Activated T-helper 1 cell treated with Interleukin-2 at 50 U/mL for 16 hours (primary cell): ENCODE measurements around the gene CPS1.

ENCODE experiments used
- DNase-seq: peaks from one replicate; pipeline ENCODE4 v3.0.0-alpha.2; 2020; ENCODE audit warnings: low read depth

Gene CPS1

GRCh38 chr2:210606001-210606400, 49.6 kb downstream of the CPS1 start:
- DNase-seq: no peak

GRCh38 chr2:210611466-210611865, 55.1 kb downstream of the CPS1 start:
- no peak for DNase-seq

GRCh38 chr2:210616074-210616473, 59.7 kb downstream of the CPS1 start:
- no peak for DNase-seq

- DNase-seq: no peak
Observed at GRCh38 chr2:210617318-210617717, 60.9 kb downstream of the CPS1 start.

DNA sequence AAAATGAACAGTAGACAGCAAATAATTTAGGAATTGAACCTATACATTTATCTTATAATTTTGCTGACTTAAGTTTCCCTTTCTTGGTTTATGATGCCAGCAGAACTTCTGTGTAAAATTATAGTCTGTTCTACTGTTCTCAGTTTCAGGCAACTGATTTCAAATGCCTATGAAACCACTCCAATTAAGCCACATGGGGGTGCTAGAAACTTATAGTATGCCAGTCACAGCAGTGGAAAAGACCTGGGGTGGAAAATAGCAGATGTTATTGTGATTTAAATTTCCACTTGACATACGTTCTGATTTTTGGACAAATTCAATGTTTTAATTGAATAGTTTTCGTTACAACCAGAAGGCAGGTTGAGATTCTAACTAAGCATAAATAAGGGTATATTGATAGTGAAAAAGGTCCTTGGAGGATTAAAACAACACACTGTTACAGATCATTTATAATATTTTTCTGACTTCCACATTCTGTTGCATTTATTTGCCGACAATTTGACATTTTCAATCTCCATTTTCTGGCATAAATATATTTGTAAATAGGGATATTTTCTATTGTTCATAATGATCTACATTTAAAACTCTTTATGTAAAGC, 61.4 kb downstream of the CPS1 start:
- DNase-seq: no peak

- DNase-seq: no peak
Observed at GRCh38 chr2:210620456-210620855, 64.1 kb downstream of the CPS1 start.

DNA sequence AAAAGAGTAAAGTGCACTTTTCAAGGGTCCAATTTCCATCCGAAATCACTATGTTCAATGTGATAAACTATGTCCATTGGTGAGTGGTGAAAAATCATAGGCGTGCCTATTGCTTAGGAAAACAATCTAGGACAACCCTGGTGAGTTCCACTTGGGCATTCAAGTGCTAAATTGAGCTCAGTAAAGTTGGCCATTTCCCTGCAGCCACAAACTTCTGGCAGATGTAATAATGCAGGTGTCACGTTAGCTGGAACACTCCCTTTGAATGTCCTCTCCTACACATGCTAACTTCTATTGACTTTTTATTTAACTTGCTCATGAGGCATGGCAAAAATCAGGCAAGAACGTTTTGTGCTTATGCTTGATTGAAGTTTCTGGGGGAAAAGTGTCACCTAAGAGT, 67.1 kb downstream of the CPS1 start:
- no peak for DNase-seq

DNA sequence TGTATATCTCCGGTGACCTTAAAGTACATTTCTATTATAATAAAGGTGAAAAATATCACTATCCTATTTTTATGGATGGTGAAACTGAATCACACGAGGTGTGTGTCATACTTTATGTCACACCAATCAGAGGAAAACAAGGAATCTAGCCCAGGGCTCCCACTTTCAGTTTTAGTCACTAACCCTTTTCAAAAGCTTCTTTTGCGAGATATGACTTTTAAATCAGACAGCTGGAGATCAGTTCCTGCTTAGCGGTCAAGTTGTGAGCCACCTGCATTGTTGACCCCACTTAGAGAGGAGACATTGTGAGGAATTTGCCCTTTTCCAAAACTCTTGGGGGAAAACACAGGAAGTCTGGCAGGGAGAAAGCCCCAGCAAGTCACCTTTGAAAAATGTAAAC, 70.5 kb downstream of the CPS1 start:
- no peak for DNase-seq

GRCh38 chr2:210630873-210631560, 74.6 kb downstream of the CPS1 start:
- no peak for DNase-seq

DNA sequence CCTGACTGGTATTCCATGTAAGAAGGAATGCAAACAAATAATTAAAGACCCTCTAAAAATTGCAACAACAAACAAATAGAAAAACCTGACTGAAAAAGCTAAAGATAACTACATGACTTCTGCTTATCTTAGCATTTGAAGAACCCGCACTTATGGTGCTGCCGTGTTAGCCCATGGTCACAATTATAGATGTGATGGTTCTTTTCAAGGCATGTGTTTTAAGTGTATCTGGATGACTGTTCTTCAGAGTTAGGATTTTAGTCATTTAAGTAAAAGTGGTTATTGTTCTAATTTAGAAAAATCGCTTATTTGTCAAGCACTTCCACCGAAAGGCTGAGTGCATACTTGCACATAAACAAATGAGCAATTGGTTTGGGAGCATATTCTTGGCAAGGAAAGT, 77.3 kb downstream of the CPS1 start:
- DNase-seq: no peak

DNA sequence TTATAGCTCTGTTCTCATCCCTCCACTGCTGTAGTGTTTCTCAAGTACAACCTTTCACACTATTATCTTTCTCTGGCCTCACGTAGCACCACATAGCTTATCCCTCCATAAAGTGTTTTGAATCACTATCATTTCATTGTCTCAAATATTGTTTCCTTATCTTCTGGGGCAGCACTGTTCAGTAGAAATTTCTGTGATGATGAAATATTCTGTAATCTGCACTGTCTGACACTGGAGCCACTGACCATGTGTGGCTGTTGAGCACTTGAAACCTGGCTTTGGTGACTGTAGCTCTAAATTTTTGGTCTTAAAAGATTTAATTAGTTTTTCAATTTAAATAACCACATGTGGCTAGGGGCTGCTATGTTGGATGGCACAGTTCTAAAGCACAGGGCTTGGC, 78.9 kb downstream of the CPS1 start:
- no peak for DNase-seq

DNA sequence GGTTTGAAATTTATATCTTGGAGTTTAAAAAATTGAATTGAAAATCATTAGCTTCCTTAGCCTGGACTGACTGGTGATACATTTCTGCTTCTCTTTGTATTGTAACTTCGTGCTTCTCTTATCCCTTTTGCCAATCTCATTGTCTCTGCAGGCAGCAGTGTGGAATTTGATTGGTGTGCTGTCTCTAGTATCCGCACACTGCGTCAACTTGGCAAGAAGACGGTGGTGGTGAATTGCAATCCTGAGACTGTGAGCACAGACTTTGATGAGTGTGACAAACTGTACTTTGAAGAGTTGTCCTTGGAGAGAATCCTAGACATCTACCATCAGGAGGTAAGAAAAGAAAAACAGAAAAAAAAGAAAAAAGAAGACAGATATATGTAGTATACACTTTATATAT, 85.9 kb downstream of the CPS1 start:
- DNase-seq: no peak

DNA sequence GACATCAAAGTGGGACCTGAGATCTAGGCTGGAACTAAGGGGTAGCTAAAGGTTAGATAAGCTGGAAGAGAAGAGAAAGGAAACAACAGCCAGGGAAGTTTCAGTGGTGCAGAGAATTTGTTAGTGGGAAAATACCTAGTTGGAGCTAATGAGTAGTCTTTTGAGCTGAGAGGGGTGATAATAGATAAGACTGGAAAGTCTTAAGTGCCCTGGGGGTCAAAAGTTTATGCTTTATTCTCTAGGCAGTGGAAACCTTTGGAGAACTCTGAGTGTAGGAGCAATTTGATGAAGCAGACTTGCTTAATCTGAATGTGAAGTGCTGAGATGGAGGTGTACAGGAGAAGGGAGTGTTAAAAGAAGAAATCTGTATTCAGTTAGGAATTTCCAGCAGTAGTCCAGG, 90.8 kb downstream of the CPS1 start:
- no peak for DNase-seq

GRCh38 chr2:210654091-210654490, 97.7 kb downstream of the CPS1 start:
- no peak for DNase-seq

GRCh38 chr2:210655229-210655975, 99.0 kb downstream of the CPS1 start:
- DNase-seq: no peak

DNA sequence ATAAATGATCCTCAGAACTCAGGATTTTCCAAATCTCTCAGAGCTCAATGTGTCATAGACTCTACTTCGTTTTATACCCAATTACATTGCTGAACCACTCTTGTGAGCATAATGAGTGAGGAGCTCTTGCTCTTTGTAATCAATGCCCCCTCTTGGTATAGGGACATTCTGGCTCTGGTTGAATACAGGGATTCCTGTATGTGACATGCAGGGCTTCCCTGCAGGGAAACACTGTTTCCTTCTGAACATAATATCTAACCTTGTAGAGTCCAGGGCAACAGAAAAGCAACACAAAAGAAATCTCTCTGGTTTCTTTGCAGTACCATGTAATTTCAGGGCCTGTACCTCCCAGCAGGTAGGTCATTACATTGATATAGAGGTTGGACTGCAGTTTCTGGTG, 101.5 kb downstream of the CPS1 start:
- DNase-seq: no peak

DNA sequence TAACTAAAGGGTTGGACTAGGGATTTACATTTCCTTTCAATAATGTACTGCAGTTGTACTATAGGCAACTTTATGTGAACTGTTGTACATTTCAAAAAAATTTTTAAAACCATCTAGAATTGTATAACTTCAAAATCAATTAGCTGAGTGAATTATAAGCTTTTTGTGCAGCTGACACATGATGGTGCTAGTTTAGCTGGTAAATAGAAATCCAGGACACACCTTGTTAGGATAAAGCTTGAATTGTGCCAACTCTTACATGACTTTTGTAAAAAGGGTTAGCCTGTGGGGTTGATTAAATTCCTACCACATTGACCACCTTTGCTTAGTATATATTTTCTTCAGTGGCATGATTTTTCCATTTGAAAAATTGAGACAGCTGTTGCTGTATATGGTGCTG, 104.4 kb downstream of the CPS1 start:
- DNase-seq: no peak

- no peak for DNase-seq
Observed at GRCh38 chr2:210662560-210662959, 106.2 kb downstream of the CPS1 start.

DNA sequence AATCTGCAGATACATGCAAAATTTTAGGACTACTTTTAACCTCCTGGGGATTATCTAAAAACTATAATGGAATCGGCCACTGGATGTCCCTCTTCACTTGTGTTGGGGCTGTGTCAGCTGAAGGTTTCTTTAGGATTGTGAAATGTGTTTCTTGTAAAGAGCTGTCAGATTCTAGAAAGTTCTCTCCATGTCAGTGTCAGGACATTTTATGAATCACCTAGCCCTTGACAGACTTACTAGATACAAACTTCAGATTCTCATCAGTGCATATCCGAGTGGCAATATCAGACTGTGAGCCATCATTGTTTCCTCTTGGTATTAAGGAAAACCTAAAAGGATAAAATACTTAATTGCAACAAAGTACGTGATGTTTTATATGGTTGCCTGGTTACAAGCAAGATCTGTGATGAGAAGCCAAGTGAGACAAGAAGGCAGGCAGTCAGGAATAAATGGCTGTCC, 107.3 kb downstream of the CPS1 start:
- no peak for DNase-seq

DNA sequence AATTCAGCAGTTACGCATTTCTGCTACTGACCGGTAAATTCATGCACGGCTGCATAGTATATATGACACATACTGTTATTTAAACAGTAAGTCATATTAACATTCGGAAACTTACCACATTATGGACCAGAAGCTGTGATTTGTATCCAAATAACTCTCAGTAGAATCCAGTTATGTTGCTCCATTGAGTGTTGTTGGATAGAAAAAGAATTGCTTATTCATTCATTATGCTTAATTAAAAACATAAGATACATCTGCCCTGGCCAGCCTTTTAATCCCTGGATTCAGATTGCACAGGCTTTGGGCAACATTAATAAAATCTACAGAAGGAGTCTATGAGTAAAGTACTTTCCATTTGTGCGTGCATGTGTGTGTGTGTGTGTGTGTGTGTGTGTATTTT, 111.3 kb downstream of the CPS1 start:
- DNase-seq: no peak

- no peak for DNase-seq
Observed at GRCh38 chr2:210671065-210671464, 114.7 kb downstream of the CPS1 start.

DNA sequence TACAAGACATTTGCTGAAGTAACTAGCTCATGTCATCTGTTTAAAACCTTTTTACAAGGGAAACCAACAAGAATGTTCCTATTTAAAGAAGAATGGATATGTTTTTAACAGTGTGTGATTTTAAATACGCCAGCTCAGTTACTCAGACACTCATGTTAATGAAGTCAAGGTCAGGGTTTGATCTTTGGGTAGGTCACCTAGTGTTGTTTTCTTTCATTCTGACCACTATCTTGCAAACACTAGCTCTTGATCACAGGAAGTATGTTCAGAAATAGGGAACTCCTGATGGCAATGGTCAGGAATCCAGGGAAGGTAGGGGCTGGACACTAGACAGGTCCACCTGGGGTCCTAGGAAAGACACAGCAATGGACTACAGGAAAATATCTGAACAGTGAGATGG, 116.7 kb downstream of the CPS1 start:
- DNase-seq: no peak

GRCh38 chr2:210676067-210676466, 119.7 kb downstream of the CPS1 start:
- no peak for DNase-seq
